SIG-M5 (cell line): Measurements from ENCODE around the gene FOXL1.
"Not testable (repeated sequence)": the region's sequence is repeated elsewhere in the genome, so short reads cannot be mapped to it uniquely, and the experiment has no call there.

ENCODE experiments used
- DNase-seq: peaks from one replicate; lab custom pipeline; 2025; lab: John Stamatoyannopoulos, UW

Gene FOXL1

GRCh38 chr16:86581458-86581857 is 3.1 kb downstream of the FOXL1 start:
- DNase-seq, result no peak

GRCh38 chr16:86584071-86584685 is 5.8 kb downstream of the FOXL1 start:
- no peak for DNase-seq

- no peak for DNase-seq
Measured at GRCh38 chr16:86584726-86585721, 6.7 kb downstream of the FOXL1 start.

GRCh38 chr16:86585821-86586611 is 7.7 kb downstream of the FOXL1 start:
- no peak for DNase-seq

GRCh38 chr16:86587487-86587886 is 9.1 kb downstream of the FOXL1 start:
- DNase-seq, result no peak

- not testable (repeated sequence) for DNase-seq
Measured at GRCh38 chr16:86587955-86588354, 9.6 kb downstream of the FOXL1 start.

GRCh38 chr16:86590501-86591144 is 12.3 kb downstream of the FOXL1 start:
- DNase-seq, result no peak

GRCh38 chr16:86591270-86591669 is 12.9 kb downstream of the FOXL1 start:
- DNase-seq, result no peak

GRCh38 chr16:86593913-86594620 is 15.7 kb downstream of the FOXL1 start:
- no peak for DNase-seq

GRCh38 chr16:86594721-86595120 is 16.4 kb downstream of the FOXL1 start:
- DNase-seq, result no peak

GRCh38 chr16:86595983-86596605 is 17.7 kb downstream of the FOXL1 start:
- DNase-seq, result no peak

GRCh38 chr16:86597126-86597879 is 19.0 kb downstream of the FOXL1 start:
- DNase-seq, result no peak

GRCh38 chr16:86597880-86598606 is 19.7 kb downstream of the FOXL1 start:
- no peak for DNase-seq

- no peak for DNase-seq
Measured at GRCh38 chr16:86598607-86599565, 20.5 kb downstream of the FOXL1 start.

- DNase-seq, result no peak
Measured at GRCh38 chr16:86601356-86601755, 23.0 kb downstream of the FOXL1 start.

GRCh38 chr16:86602521-86602920 is 24.2 kb downstream of the FOXL1 start:
- no peak for DNase-seq

- DNase-seq, result no peak
Measured at GRCh38 chr16:86604436-86605193, 26.3 kb downstream of the FOXL1 start.
